Measurements from ENCODE around the gene ZBTB20. TPM values are rescaled to one million over a fixed set of nuclear protein-coding genes. Genes with fewer than 3 reads are reported as not detected.
A peak's percentile ranks its signal among the peaks of the same experiment; 100 is the strongest.

Gene ZBTB20
- total RNA-seq, 1 donor from 2014 or later, result 32.5 TPM

DNA sequence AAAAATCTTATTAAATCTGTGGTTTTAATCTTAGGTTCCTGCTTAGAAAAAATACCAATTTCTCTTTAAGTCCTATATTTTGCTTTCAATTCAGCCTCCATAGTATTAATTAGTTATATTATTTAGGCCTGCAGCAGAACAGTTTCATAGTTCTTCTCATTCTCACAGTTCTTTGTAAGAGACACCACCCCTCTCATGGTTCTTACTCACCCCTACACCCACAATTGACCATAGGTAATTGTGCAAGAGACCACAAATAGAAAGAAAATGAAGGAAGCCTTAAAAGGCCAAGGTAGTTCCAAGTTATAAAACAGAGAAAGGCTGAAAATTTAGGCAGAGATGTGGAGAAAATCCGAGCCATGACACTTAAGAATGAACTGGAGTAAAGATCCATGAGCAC, 438.0 kb downstream of the ZBTB20 start:
- no peaks in the 10 kb centered on the region for H3K36me3 ChIP-seq (ENCODE audit: control insufficient read depth, insufficient read depth, low read length)
- H3K27me3 ChIP-seq (ENCODE audit: control insufficient read depth, insufficient read depth, low read length), result no peaks in the 10 kb centered on the region
- H3K4me3 ChIP-seq (ENCODE audit: low read depth, low read length), result no peak overlapping the region
- TF ChIP-seq, protein P1, sequence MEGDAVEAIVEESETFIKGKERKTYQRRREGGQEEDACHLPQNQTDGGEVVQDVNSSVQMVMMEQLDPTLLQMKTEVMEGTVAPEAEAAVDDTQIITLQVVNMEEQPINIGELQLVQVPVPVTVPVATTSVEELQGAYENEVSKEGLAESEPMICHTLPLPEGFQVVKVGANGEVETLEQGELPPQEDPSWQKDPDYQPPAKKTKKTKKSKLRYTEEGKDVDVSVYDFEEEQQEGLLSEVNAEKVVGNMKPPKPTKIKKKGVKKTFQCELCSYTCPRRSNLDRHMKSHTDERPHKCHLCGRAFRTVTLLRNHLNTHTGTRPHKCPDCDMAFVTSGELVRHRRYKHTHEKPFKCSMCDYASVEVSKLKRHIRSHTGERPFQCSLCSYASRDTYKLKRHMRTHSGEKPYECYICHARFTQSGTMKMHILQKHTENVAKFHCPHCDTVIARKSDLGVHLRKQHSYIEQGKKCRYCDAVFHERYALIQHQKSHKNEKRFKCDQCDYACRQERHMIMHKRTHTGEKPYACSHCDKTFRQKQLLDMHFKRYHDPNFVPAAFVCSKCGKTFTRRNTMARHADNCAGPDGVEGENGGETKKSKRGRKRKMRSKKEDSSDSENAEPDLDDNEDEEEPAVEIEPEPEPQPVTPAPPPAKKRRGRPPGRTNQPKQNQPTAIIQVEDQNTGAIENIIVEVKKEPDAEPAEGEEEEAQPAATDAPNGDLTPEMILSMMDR (IDR thresholded peaks at IDR 0.05; ENCODE audit: insufficient read depth, low read length, poor library complexity, severe bottlenecking), result no peak
- peak; percentile 58 for DNase-seq (ENCODE audit: low read depth)

DNA sequence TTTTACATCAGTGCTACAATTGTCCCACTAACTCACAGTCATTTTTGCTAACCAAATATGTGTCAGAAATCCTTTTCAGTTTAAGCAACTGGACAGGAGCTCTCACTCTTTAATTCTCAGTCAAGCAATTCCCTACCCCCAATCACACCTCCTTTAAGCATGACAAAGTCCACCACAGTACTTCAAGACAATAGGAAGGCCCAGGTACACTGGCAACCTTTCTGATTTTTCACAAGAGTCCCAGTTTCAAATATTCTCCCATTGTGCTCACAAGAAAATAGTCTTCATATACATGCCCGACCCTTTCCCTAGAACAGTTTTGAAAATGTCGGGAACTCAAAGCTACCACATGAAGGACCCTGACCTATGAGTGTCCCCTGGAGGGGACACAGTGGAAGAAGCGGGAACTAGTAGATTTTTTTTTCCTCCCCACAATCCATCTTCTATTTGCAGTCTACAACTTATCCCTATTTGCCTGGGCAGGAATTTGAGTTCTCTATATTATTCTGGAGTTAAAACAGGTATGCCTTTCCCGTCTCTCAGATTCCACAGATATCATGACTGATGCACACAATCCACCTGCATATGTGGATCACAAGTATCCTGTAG, 439.7 kb downstream of the ZBTB20 start:
- Histone ChIP-seq H3K27me3 (ENCODE audit: control insufficient read depth, insufficient read depth, low read length) (no peaks in the 10 kb centered on the region), H3K4me3 (ENCODE audit: low read depth, low read length) (no peak overlapping the region), H3K36me3 (ENCODE audit: control insufficient read depth, insufficient read depth, low read length) (no peaks in the 10 kb centered on the region)
- DNase-seq (ENCODE audit: low read depth), result no peak
- TF ChIP-seq, protein P1 (IDR thresholded peaks at IDR 0.05; ENCODE audit: insufficient read depth, low read length, poor library complexity, severe bottlenecking), result no peak

DNA sequence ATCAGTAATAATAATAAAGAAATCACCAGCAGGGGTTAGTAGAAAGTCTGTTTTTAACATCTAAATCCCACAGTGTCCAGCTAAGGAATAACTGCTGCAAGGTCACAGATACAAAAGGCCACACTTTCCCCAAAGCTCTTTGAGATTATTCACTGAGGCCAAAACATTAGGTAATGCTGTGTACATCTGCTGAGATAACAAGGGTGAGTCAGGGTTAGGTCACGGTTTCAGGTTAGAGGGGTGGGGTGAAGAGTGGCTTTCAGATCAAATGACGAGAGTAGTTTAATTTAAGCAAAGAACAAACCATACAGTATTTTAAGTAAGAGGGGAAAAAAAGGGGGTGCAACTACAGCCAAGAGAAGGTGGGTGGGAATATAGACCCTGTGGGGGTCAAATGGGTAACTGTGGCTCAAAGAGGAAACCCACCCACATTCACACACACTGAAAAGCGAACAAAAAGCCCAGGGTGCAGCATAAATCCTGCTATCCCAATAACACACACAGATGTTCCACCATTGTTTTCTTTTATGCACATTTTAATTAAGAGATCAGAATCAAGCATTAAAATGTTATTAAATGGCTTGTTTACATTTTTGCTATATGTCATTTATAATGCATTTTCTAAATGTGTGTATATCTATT, 440.4 kb downstream of the ZBTB20 start:
- H3K27me3 ChIP-seq (ENCODE audit: control insufficient read depth, insufficient read depth, low read length), result no peaks in the 10 kb centered on the region
- TF ChIP-seq, protein P1 (IDR thresholded peaks at IDR 0.05; ENCODE audit: insufficient read depth, low read length, poor library complexity, severe bottlenecking), result no peak
- peak; percentile 74 for DNase-seq (ENCODE audit: low read depth)
- no peak overlapping the region for H3K4me3 ChIP-seq (ENCODE audit: low read depth, low read length)
- H3K36me3 ChIP-seq (ENCODE audit: control insufficient read depth, insufficient read depth, low read length), result no peaks in the 10 kb centered on the region

DNA sequence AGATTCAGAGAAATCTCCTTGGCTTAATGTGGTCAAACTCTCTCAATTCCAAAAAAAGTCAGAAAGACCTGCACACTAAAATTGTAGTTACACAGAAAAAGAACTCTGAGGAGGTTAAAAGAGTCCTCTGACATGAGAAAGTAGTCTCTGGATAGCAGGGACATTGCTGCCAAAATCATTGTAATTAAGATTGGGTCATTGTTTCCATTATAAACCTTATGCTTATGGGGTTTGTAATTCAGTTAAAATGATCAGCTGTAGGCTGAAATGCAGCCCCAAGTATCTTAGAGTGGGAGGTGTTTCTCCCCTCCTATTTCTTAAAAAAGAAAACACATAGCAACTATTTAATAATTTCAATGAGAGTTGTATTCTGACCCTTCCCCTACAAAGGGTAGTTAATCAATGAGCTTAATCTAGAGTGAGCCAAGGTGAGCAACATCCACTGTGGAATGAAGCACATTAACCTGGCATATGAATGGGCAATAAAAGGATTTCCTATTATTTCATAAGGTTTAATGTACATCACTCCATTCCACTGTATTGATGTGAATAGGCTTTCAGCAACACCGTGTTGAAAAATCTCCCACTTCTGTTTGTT, 446.4 kb downstream of the ZBTB20 start:
- H3K4me3 ChIP-seq (ENCODE audit: low read depth, low read length), result no peak overlapping the region

DNA sequence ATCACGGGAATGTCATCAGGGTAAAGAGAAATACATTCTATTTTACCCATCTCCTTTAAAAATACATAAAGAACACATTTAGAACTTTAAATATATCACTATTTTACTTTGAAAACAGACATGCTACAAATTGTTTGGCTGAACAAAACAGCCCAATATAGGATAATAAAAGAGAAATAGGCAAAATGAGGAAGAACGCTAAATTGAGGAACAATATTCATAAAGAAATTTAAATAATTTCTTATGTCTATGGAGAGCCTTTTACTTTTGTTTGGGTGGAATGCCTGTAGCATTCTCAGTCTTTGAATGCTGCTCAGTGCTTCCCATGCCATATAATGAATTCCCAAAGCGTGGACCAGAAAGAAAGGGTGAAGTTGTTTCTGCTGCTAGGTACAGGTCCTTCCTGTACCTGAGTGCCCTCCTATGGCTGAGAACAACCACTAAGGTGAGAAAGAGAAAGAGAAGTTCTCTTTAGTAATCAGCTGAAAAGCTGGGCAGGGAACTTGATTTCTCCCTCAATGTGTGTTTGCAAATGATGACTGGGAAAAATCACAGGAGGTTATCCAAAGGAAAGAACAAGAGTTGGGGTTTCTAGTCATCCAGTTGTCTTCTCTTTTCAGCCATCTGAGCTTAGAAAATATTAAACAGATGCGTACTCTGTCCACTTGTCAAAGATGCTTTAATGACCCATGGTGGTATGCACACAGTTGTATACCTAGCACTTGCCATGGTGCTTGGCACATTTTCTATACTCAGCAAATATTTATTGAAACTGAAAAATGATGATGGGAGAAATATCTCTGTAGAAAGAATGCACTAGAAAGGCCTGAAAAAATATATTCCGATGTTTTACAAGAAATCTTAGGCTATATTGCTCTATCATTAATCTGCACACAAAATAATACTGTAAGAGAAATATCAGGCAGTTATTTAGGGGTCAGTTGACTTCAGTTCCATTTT, 448.7 kb downstream of the ZBTB20 start:
- no peaks in the 10 kb centered on the region for H3K27me3 ChIP-seq (ENCODE audit: control insufficient read depth, insufficient read depth, low read length)
- H3K4me3 ChIP-seq (ENCODE audit: low read depth, low read length), result no peak overlapping the region
- DNase-seq (ENCODE audit: low read depth), result no peak
- no peaks in the 10 kb centered on the region for H3K36me3 ChIP-seq (ENCODE audit: control insufficient read depth, insufficient read depth, low read length)
- TF ChIP-seq, protein P1 (IDR thresholded peaks at IDR 0.05; ENCODE audit: insufficient read depth, low read length, poor library complexity, severe bottlenecking), result no peak

More for the DNA sequence above, 446.4 kb downstream of the ZBTB20 start:
- TF ChIP-seq, protein P1 (IDR thresholded peaks at IDR 0.05; ENCODE audit: insufficient read depth, low read length, poor library complexity, severe bottlenecking), result no peak
- H3K36me3 ChIP-seq (ENCODE audit: control insufficient read depth, insufficient read depth, low read length), result no peaks in the 10 kb centered on the region
- no peak for DNase-seq (ENCODE audit: low read depth)
- H3K27me3 ChIP-seq (ENCODE audit: control insufficient read depth, insufficient read depth, low read length), result no peaks in the 10 kb centered on the region
